ENCODE measurements around the gene ADRA2C.

Gene ADRA2C

GRCh38 chr4:3760841-3761240, 5.3 kb upstream of the ADRA2C start:
- Histone ChIP-seq H3K79me2 (ENCODE audit: low read length) (no peaks in the 10 kb centered on the region), H3K4me3 (ENCODE audit: low read length) (no peak overlapping the region), H3K36me3 (replicated peaks; ENCODE audit: low read depth, low read length) (no peaks in the 10 kb centered on the region), H3K9ac (ENCODE audit: low read length) (no peak overlapping the region), H2AFZ (ENCODE audit: low read depth, low read length) (no peak overlapping the region), H3K27me3 (ENCODE audit: low read depth, low read length) (no peaks in the 10 kb centered on the region), H3K4me1 (ENCODE audit: low read length) (no peaks in the 10 kb centered on the region), H3K9me3 (ENCODE audit: insufficient read depth, low read length) (no peaks in the 10 kb centered on the region), H3K27ac (ENCODE audit: low read length) (no peak overlapping the region), H4K20me1 (ENCODE audit: insufficient read depth, low read length) (no peaks in the 10 kb centered on the region), H3K4me2 (ENCODE audit: low read length) (no peak overlapping the region)
- no peak for TF ChIP-seq CTCF (IDR thresholded peaks at IDR 0.05; ENCODE audit: low read depth, low read length)
- no peak for TF ChIP-seq EZH2phosphoT487 (IDR thresholded peaks at IDR 0.05; ENCODE audit: low read depth)

GRCh38 chr4:3762264-3762663, 3.9 kb upstream of the ADRA2C start:
- no peak overlapping the region for H3K9ac ChIP-seq (ENCODE audit: low read length)
- H3K27me3 ChIP-seq (ENCODE audit: low read depth, low read length): no peaks in the 10 kb centered on the region
- no peak for TF ChIP-seq EZH2phosphoT487 (IDR thresholded peaks at IDR 0.05; ENCODE audit: low read depth)
- no peak for TF ChIP-seq CTCF (IDR thresholded peaks at IDR 0.05; ENCODE audit: low read depth, low read length)
- H3K79me2 ChIP-seq (ENCODE audit: low read length): no peaks in the 10 kb centered on the region
- no peak overlapping the region for H3K27ac ChIP-seq (ENCODE audit: low read length)
- no peak overlapping the region for H3K4me2 ChIP-seq (ENCODE audit: low read length)
- H3K36me3 ChIP-seq (replicated peaks; ENCODE audit: low read depth, low read length): no peaks in the 10 kb centered on the region
- no peak overlapping the region for H3K4me3 ChIP-seq (ENCODE audit: low read length)
- no peaks in the 10 kb centered on the region for H4K20me1 ChIP-seq (ENCODE audit: insufficient read depth, low read length)
- H2AFZ ChIP-seq (ENCODE audit: low read depth, low read length): no peak overlapping the region
- no peaks in the 10 kb centered on the region for H3K4me1 ChIP-seq (ENCODE audit: low read length)
- H3K9me3 ChIP-seq (ENCODE audit: insufficient read depth, low read length): no peaks in the 10 kb centered on the region

- Histone ChIP-seq H3K4me2 (ENCODE audit: low read length) (no peak overlapping the region), H2AFZ (ENCODE audit: low read depth, low read length) (no peak overlapping the region)
Measured at GRCh38 chr4:3762753-3763549, 3.2 kb upstream of the ADRA2C start.

More at GRCh38 chr4:3762753-3763549, 3.2 kb upstream of the ADRA2C start:
- H3K79me2 ChIP-seq (ENCODE audit: low read length): no peaks in the 10 kb centered on the region
- no peaks in the 10 kb centered on the region for H3K27me3 ChIP-seq (ENCODE audit: low read depth, low read length)
- no peaks in the 10 kb centered on the region for H3K9me3 ChIP-seq (ENCODE audit: insufficient read depth, low read length)
- H3K9ac ChIP-seq (ENCODE audit: low read length): no peak overlapping the region
- no peak overlapping the region for H3K4me3 ChIP-seq (ENCODE audit: low read length)
- H3K4me1 ChIP-seq (ENCODE audit: low read length): no peaks in the 10 kb centered on the region
- H3K36me3 ChIP-seq (replicated peaks; ENCODE audit: low read depth, low read length): no peaks in the 10 kb centered on the region
- H4K20me1 ChIP-seq (ENCODE audit: insufficient read depth, low read length): no peaks in the 10 kb centered on the region
- TF ChIP-seq CTCF (IDR thresholded peaks at IDR 0.05; ENCODE audit: low read depth, low read length): no peak
- TF ChIP-seq EZH2phosphoT487 (IDR thresholded peaks at IDR 0.05; ENCODE audit: low read depth): no peak
- H3K27ac ChIP-seq (ENCODE audit: low read length): no peak overlapping the region
